ENCODE measurements around the gene CCL26.
"Not testable (repeated sequence)": the region's sequence is repeated elsewhere in the genome, so short reads cannot be mapped to it uniquely, and the experiment has no call there.

The CCL26 gene

GRCh38 chr7:75737856-75738603 is 34.0 kb downstream of the CCL26 start:
- DNase-seq, result no peak

GRCh38 chr7:75735581-75736350 is 36.2 kb downstream of the CCL26 start:
- DNase-seq, result no peak

DNA sequence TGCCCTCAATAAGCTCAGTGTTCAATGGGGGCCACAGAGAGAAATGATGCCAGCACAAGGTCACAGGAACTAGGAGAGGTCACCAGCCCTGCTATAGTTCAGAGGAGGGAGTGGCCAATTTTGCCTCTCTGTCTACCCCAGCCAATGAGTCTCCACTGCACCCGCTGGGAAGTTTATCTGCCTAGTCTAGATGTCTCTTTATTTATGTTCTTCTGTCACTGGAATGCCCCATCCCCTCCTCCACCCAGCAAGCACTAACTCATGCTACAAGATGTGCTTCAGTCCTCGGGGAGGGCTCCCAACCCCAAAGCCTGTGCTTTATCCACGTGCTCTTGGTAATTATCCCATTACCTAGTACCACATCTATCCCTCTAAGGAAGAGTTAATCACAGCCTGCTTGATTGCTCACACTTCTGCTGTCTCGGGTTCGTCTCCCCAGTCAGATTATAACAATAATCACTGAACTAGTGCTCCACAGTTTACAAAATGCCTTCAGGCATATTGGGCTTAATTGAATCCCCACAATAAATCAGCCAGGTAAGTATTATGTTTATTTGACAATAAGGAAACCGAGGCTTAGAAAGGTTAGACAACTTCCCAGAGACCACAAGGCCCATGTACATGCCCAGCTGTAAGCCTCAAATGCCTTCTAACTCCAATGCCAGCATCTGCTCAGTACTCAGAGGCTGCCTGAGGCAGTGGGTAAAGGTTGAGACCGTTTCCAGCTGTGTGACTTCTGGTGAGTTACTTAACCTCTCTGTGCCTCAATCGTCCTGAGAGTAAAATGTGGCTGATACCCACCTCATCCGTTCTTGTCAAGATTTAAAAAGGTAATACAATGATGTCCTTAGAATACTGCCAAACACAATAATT is 37.2 kb downstream of the CCL26 start:
- DNase-seq, result no peak

DNA sequence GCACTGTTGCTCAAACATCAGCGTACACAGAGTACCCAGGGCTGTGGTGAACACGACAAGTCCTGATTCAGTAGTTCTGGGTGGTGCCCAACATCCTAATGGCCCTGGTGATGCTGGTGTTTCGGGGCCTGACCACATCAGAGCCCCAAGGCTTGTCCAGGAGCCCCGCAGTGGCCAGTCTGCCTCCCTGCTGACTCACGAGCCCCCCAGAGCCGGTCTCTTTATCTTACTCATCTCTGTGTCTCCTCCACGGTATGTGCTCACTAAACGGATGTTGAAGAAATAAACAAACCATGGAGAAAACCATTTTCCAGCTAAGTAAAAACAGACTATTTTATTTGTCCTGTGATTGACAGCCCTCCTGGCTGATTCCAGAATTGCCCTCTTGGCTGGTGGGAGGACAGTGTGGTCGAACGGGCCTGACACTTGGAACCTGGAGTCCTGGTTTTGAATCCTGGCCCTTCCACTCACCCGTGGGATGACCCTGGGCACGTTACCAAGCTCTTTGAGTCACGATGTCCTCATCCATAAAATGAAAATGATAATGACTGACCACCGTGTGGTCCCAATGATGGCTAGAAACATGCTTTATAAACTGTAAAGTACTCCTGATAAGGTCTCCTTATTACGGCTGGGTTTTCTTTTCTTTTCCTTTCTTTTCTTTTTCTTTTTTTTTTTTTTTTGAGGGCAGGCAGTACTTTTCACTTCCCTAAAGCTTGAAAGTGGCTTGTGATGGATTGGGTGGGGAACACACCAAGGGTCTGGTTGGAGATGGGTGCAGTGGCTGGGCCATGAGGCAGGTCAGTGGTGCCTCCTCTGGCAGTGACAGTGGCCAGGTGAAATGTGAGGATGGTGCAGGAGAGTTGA is 39.0 kb downstream of the CCL26 start:
- no peak for DNase-seq

GRCh38 chr7:75732016-75732521 is 39.9 kb downstream of the CCL26 start:
- no peak for DNase-seq

DNA sequence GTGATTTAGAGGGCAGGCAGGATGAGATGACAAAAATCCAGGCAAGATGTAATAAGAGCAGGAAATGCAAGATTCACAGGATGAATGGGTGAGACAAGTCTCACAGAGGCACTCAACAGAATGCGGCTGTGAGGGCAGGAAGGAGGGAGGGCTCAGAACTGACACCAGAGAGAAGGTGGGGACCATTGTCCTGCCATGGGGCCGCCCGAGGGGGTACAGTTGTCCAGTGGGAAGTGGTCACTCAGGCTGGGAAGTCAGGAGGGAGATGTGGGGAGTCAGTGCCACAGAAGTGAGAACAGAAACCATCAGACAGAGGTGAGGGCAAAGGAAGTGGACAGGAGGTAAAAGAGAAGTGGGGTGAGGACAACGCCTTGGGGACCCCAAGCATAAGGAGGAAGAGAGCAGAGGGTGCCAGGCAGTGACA is 42.1 kb downstream of the CCL26 start:
- no peak for DNase-seq

GRCh38 chr7:75727881-75728593 is 44.0 kb downstream of the CCL26 start:
- no peak for DNase-seq

DNA sequence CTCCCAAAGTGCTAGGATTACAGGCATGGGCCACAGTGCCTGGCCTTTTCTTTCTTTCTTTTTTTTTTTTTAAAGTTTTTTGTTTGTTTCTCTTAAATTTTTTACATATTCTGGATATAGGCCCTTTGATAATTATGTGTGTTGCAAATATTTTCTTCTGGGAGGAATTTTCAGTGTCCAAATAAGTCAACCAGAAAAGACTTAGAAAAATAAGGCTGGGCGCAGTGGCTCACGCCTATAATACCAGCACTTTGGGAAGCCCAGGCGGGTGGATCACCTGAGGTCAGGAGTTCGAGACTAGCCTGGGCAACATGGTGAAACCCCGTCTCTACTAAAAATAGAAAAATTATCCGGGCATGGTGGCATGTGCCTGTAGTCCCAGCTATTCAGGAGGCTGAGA is 44.7 kb downstream of the CCL26 start:
- not testable (repeated sequence) for DNase-seq

DNA sequence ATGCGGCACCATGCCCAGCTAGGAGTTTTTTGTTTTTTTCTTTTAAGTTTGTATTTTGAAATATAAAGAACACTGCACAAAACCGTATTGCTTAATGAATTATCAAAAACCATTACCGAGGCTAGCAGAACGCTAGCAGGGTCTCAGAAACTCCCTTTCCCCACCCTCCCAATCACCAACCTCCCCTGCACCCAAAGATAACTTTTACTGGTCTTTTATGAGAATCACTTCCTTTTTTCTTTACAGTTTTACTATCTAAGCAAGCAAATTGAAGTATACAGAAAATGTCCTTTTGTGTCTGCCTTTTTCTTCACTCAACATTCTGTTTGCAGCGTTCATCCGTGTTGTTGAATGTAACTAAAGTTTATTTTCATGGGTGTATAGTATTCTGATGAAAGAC is 46.7 kb downstream of the CCL26 start:
- DNase-seq, result no peak

GRCh38 chr7:75723444-75723843 is 48.6 kb downstream of the CCL26 start:
- no peak for DNase-seq

- no peak for DNase-seq
Measured at GRCh38 chr7:75722373-75722772, 49.6 kb downstream of the CCL26 start.

GRCh38 chr7:75721922-75722321 is 50.1 kb downstream of the CCL26 start:
- DNase-seq, result not testable (repeated sequence)

GRCh38 chr7:75721426-75721825 is 50.6 kb downstream of the CCL26 start:
- no peak for DNase-seq

GRCh38 chr7:75719626-75720025 is 52.4 kb downstream of the CCL26 start:
- no peak for DNase-seq
